ENCODE results near the gene CA7. TPM values are rescaled to one million over a fixed set of nuclear protein-coding genes. Genes with fewer than 3 reads are reported as not detected.
"Not testable (repeated sequence)": the region's sequence is repeated elsewhere in the genome, so short reads cannot be mapped to it uniquely, and the experiment has no call there.

Gene CA7
- total RNA-seq, 1 donor from 2014 or later = not detected

- TF ChIP-seq CTCF (conservative IDR thresholded peaks at IDR 0.05) = no peak
- no peak overlapping the region for H3K27ac Mint-ChIP-seq (ENCODE audit: unreplicated experiment)
- H3K4me3 Mint-ChIP-seq = no peak overlapping the region
- H3K9me3 Mint-ChIP-seq = no peaks in the 10 kb centered on the region
- no peaks in the 10 kb centered on the region for H3K27me3 Mint-ChIP-seq (ENCODE audit: low read depth)
- DNase-seq (ENCODE audit: low read depth, low spot score) = no peak
- H3K36me3 Mint-ChIP-seq (ENCODE audit: low read depth) = no peaks in the 10 kb centered on the region
- H3K4me1 Mint-ChIP-seq = peaks cover 8% of the 10 kb centered on the region
Observed at GRCh38 chr16:66863707-66864106, 19.5 kb downstream of the CA7 start.

- no peak overlapping the region for H3K4me3 Mint-ChIP-seq
- H3K4me1 Mint-ChIP-seq = peaks cover 19% of the 10 kb centered on the region
- H3K27ac Mint-ChIP-seq (ENCODE audit: unreplicated experiment) = no peak overlapping the region
- H3K36me3 Mint-ChIP-seq (ENCODE audit: low read depth) = no peaks in the 10 kb centered on the region
- DNase-seq (ENCODE audit: low read depth, low spot score) = no peak
- no peaks in the 10 kb centered on the region for H3K9me3 Mint-ChIP-seq
- no peak for TF ChIP-seq CTCF (conservative IDR thresholded peaks at IDR 0.05)
- peaks cover 3% of the 10 kb centered on the region for H3K27me3 Mint-ChIP-seq (ENCODE audit: low read depth)
Observed at GRCh38 chr16:66869424-66869823, 25.2 kb downstream of the CA7 start.

- DNase-seq (ENCODE audit: low read depth, low spot score); H3K27ac Mint-ChIP-seq (ENCODE audit: unreplicated experiment); H3K9me3 Mint-ChIP-seq; H3K36me3 Mint-ChIP-seq (ENCODE audit: low read depth); H3K27me3 Mint-ChIP-seq (ENCODE audit: low read depth): not testable (repeated sequence)
- H3K4me1 Mint-ChIP-seq = peaks cover 24% of the 10 kb centered on the region
- H3K4me3 Mint-ChIP-seq = peak overlapping the region; percentile 44
Observed at GRCh38 chr16:66871363-66871762, 27.1 kb downstream of the CA7 start.

DNA sequence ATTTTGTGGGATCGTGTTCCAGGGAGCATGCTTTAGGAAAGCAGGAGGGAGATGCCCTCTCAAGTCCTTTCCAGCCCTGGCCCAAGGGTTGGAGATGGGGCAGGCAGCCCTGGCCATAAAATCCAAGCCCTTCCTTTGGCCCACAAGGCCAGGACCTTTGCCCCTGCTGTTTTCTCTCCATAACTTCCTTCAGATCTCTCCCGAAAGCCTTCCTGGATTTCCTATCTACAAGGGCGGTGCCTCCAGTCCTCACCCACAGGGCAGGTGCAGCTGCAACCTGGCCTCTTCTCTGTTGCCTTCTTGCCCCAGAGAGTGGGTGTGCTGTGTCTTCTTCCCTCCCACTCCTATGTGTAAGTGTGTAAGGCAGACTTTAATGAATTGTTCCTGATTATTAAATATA is 27.6 kb downstream of the CA7 start:
- H3K4me3 Mint-ChIP-seq = no peak overlapping the region
- H3K4me1 Mint-ChIP-seq = peaks cover 24% of the 10 kb centered on the region
- no peak for DNase-seq (ENCODE audit: low read depth, low spot score)
- H3K27ac Mint-ChIP-seq (ENCODE audit: unreplicated experiment) = no peak overlapping the region
- no peaks in the 10 kb centered on the region for H3K36me3 Mint-ChIP-seq (ENCODE audit: low read depth)
- TF ChIP-seq CTCF (conservative IDR thresholded peaks at IDR 0.05) = no peak
- H3K9me3 Mint-ChIP-seq = no peaks in the 10 kb centered on the region
- H3K27me3 Mint-ChIP-seq (ENCODE audit: low read depth) = peaks cover 3% of the 10 kb centered on the region

DNA sequence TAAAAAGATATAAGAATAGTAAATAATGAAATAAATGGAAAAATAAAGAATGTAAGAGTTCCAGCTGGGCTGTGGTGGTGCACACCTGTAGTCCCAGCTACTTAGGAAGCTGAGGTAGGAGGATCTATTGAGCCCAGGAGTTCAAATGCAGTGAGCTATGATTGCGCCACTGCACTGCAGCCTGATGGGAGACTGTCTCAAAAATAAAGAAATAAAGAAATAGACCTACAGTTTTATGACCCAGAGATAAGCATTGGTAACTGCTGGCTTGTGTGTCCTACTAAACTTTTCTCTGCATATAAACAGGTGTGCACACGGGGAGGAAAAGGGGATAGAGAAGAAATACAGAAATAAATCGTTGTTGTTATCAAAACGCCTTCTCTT is 28.3 kb downstream of the CA7 start:
- no peak for TF ChIP-seq CTCF (conservative IDR thresholded peaks at IDR 0.05)
- Mint-ChIP-seq H3K27ac (ENCODE audit: unreplicated experiment) (no peak overlapping the region), H3K27me3 (ENCODE audit: low read depth) (peaks cover 3% of the 10 kb centered on the region), H3K9me3 (no peaks in the 10 kb centered on the region), H3K36me3 (ENCODE audit: low read depth) (no peaks in the 10 kb centered on the region), H3K4me1 (peaks cover 24% of the 10 kb centered on the region), H3K4me3 (no peak overlapping the region)
- DNase-seq (ENCODE audit: low read depth, low spot score) = no peak

GRCh38 chr16:66872943-66873684 is 28.9 kb downstream of the CA7 start:
- H3K36me3 Mint-ChIP-seq (ENCODE audit: low read depth) = no peaks in the 10 kb centered on the region
- H3K27ac Mint-ChIP-seq (ENCODE audit: unreplicated experiment) = no peak overlapping the region
- peak; percentile 97 for TF ChIP-seq CTCF (conservative IDR thresholded peaks at IDR 0.05)

More at GRCh38 chr16:66872943-66873684, 28.9 kb downstream of the CA7 start:
- H3K27me3 Mint-ChIP-seq (ENCODE audit: low read depth) = peaks cover 3% of the 10 kb centered on the region
- no peaks in the 10 kb centered on the region for H3K9me3 Mint-ChIP-seq
- peak overlapping the region; percentile 44 for H3K4me3 Mint-ChIP-seq
- DNase-seq (ENCODE audit: low read depth, low spot score) = peak; percentile 90
- H3K4me1 Mint-ChIP-seq = peaks cover 24% of the 10 kb centered on the region

All from neural crest cell (in vitro differentiated cells).